B cell (primary cell): ENCODE data around the gene KRT74.

Experiments
- EZH2 ChIP-seq: IDR thresholded peaks from 2 replicates; pipeline ENCODE4 v1.6.1; 2012; ENCODE audit warnings: borderline replicate concordance, low read depth, mild to moderate bottlenecking, moderate library complexity, low read length; ENCODE audit not compliant: insufficient read depth, poor library complexity, severe bottlenecking
- TF ChIP-seq, protein P1 (sequence below): fragments of 200-600 bp; IDR thresholded peaks from one replicate; pipeline ENCODE4 v1.8.0; 2022; ENCODE audit warnings: antibody characterized with exemption, mild to moderate bottlenecking

DNA sequence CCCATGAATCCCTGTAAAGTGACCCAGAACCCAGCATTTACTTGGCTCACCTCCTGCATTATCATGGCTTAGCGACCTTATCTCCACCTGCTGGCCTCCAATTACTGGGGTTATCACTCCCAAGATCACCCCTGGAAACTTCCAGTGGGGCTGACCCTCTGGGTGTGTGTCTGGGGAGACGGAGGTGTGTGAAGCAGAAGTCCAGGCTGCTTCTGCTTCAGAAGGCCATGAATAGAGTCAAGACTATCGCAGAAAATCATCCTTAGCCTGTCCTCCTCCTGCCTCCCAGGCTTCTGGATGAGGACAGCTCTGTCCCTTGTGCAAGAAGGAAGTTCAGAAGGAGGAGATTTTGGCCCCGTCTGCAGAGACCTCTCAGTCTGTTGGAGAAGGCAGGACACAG lies 28.0 kb upstream of the KRT74 start:
- TF ChIP-seq, protein P1, sequence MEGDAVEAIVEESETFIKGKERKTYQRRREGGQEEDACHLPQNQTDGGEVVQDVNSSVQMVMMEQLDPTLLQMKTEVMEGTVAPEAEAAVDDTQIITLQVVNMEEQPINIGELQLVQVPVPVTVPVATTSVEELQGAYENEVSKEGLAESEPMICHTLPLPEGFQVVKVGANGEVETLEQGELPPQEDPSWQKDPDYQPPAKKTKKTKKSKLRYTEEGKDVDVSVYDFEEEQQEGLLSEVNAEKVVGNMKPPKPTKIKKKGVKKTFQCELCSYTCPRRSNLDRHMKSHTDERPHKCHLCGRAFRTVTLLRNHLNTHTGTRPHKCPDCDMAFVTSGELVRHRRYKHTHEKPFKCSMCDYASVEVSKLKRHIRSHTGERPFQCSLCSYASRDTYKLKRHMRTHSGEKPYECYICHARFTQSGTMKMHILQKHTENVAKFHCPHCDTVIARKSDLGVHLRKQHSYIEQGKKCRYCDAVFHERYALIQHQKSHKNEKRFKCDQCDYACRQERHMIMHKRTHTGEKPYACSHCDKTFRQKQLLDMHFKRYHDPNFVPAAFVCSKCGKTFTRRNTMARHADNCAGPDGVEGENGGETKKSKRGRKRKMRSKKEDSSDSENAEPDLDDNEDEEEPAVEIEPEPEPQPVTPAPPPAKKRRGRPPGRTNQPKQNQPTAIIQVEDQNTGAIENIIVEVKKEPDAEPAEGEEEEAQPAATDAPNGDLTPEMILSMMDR = no peak
- no peak for TF ChIP-seq EZH2
